Measurements from ENCODE around the gene GYS1.

DNA sequence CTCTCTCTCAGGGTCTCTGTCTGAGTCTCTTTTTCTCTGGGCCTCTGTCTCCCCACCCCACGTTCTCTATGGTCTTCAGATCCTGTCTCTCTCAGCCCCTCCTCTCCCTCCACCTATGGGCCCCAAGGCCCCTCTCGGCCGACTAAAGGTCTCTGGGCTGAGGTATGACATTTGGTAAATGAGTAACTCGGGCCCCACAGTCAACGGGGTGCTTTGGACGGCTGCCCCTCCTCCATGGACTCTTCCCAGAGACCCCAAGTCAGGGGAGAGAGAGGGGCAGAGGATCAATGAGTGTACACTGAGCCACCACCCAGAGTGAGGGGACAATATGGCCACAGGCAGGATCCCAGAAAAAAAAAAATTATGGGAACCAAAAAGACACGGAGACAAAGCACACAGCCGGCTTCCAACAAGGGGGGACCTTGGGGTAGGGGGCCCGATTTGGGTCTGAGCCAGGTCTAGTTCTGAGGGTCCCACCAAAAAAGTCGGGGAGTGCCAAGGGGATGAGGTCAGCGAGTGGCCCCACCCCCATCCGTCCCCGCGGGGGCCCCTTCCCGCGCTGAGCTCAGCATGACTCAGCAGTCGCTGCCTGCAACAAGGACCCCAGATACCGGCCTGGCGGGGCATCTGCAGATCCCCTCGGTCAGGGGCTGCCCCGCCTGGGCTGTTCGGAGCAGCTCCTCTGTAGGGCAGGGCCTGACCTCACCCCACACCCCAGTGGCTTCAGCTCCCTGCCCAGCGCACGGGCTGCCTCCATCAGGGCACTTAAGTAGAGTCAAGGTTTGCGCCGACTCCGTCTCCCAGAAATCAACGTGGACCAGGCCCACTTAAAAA, 29.5 kb downstream of the GYS1 start:
- TF ChIP-seq, protein P1, sequence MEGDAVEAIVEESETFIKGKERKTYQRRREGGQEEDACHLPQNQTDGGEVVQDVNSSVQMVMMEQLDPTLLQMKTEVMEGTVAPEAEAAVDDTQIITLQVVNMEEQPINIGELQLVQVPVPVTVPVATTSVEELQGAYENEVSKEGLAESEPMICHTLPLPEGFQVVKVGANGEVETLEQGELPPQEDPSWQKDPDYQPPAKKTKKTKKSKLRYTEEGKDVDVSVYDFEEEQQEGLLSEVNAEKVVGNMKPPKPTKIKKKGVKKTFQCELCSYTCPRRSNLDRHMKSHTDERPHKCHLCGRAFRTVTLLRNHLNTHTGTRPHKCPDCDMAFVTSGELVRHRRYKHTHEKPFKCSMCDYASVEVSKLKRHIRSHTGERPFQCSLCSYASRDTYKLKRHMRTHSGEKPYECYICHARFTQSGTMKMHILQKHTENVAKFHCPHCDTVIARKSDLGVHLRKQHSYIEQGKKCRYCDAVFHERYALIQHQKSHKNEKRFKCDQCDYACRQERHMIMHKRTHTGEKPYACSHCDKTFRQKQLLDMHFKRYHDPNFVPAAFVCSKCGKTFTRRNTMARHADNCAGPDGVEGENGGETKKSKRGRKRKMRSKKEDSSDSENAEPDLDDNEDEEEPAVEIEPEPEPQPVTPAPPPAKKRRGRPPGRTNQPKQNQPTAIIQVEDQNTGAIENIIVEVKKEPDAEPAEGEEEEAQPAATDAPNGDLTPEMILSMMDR (IDR thresholded peaks at IDR 0.05), result no peak
- TF ChIP-seq POLR2A (IDR thresholded peaks at IDR 0.05), result peak; percentile 70
